Bronchial epithelial cell (primary cell): Measurements from ENCODE around the gene ZNF254. TPM values are rescaled to one million over a fixed set of nuclear protein-coding genes. Genes with fewer than 3 reads are reported as not detected.
"Not testable (repeated sequence)": the region's sequence is repeated elsewhere in the genome, so short reads cannot be mapped to it uniquely, and the experiment has no call there.

ENCODE experiments used
- DNase-seq: peaks from one replicate; pipeline ENCODE4 v3.0.0-alpha.2; 2010; ENCODE audit warnings: low read depth
- FAIRE-seq: peaks from 2 replicates; lab custom pipeline; 2011; peaks lifted over from hg19 to GRCh38; lab: Jason Lieb, UNC
- H3K27me3 ChIP-seq: 2 replicates; pipeline ENCODE4 v1.5.1; 2011; ENCODE audit warnings: low read length; ENCODE audit not compliant: control insufficient read depth, insufficient read depth
- H3K36me3 ChIP-seq: 2 replicates; pipeline ENCODE4 v1.5.1; 2011; ENCODE audit warnings: low read length; ENCODE audit not compliant: control insufficient read depth, insufficient read depth
- H3K4me3 ChIP-seq: 2 replicates; pipeline ENCODE4 v1.5.1; 2011; ENCODE audit warnings: mild to moderate bottlenecking, low read depth, low read length, control low read depth
- CTCF ChIP-seq: IDR thresholded peaks from 2 replicates; pipeline ENCODE4 v1.5.1; 2011; ENCODE audit warnings: mild to moderate bottlenecking, moderate library complexity, low read length, control low read depth, inconsistent platforms; ENCODE audit not compliant: insufficient read depth, severe bottlenecking
- total RNA-seq: library from RNA; depleted of rRNA; stranded (reverse); fragments of >200 nt; gene quantifications from 2 replicates; pipeline ENCODE4 v1.2.1, GENCODE V29; 2014

Gene ZNF254
- total RNA-seq, 1 donor from 2014 or later, result 7.4 TPM

DNA sequence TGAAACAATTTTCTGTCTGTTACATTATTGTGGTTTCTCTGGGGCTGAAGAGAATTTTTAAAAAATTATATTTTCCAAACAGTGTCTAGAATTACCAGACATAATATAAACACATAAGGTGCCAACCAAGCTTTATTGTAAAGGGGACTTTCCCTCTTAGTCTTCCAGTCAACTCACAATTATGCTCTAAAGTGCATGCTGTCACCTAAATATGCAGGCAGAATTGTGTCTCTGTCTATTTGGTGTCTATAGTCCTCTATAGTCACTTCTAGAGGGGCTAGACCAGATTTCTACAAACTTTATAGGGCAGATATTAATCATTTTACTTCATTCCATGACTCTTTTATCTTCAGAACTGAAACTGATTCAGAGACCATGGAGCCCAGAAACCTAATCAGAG, 12.8 kb downstream of the ZNF254 start:
- no peak for TF ChIP-seq CTCF
- no peaks in the 10 kb centered on the region for H3K27me3 ChIP-seq
- no peak overlapping the region for H3K4me3 ChIP-seq
- no peak for DNase-seq
- no peaks in the 10 kb centered on the region for H3K36me3 ChIP-seq
- FAIRE-seq, result no peak

GRCh38 chr19:24100597-24100996, 13.6 kb downstream of the ZNF254 start:
- H3K27me3 ChIP-seq, H3K36me3 ChIP-seq, FAIRE-seq, H3K4me3 ChIP-seq, DNase-seq: not testable (repeated sequence)

- no peak for TF ChIP-seq CTCF
- DNase-seq (peak; percentile 4), FAIRE-seq (no peak)
- Histone ChIP-seq H3K27me3 (no peaks in the 10 kb centered on the region), H3K4me3 (no peak overlapping the region), H3K36me3 (no peaks in the 10 kb centered on the region)
Measured at GRCh38 chr19:24101459-24102115, 14.6 kb downstream of the ZNF254 start.

DNA sequence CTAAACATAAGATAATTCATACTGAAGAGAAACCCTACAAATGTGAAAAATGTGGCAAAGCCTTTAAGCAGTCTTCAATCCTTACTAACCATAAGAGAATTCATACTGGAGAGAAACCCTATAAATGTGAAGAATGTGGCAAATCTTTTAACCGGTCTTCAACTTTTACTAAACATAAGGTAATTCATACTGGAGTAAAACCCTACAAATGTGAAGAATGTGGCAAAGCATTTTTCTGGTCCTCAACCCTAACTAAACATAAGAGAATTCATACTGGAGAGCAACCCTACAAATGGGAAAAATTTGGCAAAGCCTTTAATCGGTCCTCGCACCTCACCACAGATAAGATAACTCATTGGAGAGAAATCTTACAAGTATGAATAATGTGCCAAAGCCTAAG, 40.6 kb downstream of the ZNF254 start:
- no peak for FAIRE-seq
- DNase-seq, result no peak
- Histone ChIP-seq H3K27me3 (no peaks in the 10 kb centered on the region), H3K4me3 (no peak overlapping the region), H3K36me3 (no peaks in the 10 kb centered on the region)
- no peak for TF ChIP-seq CTCF

DNA sequence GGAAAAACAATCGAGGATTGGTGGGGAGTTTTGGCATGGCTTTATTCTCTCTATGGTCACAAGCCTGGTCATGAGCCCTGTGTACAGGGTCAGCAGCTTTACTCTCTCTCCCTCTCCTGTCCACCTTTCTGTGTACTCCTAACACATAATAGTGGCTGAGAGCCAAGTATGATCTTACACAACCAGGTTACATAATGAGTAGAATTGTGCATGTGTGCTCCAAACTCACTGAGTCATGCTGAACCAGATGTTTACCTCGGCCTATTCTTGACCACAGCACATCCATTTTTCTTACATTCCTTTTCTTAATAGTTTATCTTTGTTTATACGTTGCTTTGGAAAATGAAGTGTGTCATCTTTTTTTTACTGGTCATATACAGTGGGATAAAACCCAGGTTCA, 53.1 kb downstream of the ZNF254 start:
- DNase-seq, result peak; percentile 89

DNA sequence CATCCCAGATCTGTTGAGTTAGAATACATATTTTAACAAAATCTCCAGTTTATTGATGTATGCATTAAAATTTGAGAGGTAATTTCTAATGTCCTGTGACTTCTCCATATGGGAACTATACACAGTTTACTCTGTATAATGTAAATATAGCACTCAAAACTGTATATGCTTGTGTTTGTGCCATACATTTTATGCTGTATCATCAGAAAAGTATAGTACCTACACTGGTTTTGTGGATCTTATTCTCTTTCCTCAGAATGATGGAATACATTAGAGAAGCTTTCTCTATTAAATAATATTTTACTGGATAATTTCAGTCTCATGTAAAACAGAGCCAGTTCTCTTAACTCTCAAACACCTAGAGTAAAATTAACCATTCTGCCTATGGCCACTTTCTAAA, 53.6 kb downstream of the ZNF254 start:
- H3K36me3 ChIP-seq, result no peaks in the 10 kb centered on the region
- no peak for TF ChIP-seq CTCF

More for the DNA sequence above, 53.1 kb downstream of the ZNF254 start:
- Histone ChIP-seq H3K27me3 (no peaks in the 10 kb centered on the region), H3K4me3 (no peak overlapping the region), H3K36me3 (no peaks in the 10 kb centered on the region)
- no peak for TF ChIP-seq CTCF
- FAIRE-seq, result no peak

More for the DNA sequence above, 53.6 kb downstream of the ZNF254 start:
- no peak for FAIRE-seq
- Histone ChIP-seq H3K27me3 (no peaks in the 10 kb centered on the region), H3K4me3 (no peak overlapping the region)
- no peak for DNase-seq
